NCI-H128 (cell line): ENCODE results near the gene ENDOD1.

Experiments used
- DNase-seq: peaks from one replicate; lab custom pipeline; 2025; ENCODE audit not compliant: unreplicated experiment; lab: John Stamatoyannopoulos, UW

The ENDOD1 gene

DNA sequence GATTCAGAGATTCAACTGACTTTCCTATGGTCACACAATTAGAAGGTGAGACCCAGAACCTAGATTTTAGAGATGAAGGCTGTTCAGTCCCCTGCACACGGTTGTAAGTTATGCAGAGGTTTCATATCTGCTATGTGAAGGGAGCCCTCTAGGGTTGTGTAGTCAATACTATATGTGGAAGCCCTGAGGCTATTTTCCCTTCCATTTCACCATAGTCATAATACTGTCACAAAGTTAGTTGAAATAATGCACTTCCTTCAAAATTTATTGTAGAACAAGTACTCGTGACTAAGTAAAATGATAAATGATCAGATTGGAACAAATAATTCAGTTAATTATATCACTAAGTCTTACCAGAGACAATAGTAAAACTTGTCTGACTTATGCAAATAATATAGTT lies 48.8 kb downstream of the ENDOD1 start:
- DNase-seq: no peak

DNA sequence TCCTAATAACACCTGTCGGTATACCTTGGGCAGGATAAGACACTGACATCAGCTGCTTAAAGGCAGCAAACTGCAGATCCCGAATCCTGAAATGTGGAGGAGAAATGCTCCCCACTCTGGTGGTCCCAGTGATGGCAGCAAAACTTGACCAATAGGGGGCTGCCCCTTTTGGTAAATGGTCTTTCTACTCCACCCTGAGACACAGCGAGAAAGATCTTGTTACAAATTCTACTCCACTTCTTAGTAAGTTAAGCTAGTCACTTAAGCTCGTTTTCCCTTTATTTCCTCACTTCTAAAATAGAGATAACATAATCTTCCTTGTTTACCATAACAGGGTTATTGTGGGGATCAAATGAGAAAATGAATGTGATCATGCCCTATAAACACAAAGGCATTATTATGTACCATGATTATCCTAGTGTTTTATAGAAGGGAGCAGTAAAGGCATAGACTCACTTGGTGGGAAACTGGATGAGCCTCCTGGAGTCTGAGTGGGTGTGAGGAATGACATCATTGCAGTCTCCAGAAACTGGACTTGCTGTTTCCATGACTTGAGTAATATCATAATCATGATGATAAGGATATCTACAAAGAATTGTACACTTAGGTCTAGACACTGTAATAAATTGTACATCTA lies 50.9 kb downstream of the ENDOD1 start:
- DNase-seq: no peak

DNA sequence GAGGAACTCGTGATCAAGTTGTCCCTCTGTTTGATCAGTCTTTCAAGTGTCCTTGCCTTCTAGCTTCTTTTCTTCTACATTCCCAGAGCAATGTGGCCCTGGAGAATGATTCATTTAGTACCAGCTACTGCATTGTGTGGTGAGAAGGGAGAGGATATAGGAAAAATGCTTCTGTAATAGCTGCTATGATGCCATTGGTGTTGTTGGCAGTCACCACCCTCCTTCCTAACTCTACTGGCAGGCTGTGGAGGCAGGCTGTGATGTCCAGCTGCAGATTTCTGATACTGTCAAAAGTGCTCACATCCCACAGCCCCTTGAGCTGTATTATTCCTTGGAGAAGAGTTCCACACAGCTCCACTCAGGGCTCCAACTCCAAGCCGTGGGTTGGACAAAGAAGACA lies 52.8 kb downstream of the ENDOD1 start:
- no peak for DNase-seq

DNA sequence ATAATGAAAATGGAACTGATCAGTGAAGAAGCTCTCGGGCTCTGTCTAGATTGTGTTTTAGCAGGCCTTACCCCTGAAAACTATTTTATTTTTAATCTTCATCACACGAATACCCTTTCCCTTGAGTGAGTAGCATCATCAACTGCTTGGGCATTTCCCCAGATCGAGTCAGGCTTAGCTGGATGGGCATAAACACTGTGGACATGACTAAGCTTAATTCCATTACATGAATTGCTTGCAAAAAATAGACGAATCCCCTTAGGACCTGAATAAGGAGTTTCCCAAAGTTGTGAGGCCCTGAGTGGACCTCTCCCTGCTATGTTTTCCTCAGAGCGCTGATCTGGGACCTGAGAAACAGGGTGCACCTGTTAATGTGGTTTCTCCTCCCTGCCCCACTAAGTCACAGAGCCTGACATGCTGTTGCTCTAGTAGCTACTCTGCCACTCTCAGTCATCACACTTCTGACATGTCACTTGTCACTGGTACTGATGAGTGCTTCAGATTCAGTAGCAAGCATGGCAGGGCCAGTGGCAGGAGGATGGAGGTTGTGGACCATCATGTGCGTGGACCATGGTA lies 53.5 kb downstream of the ENDOD1 start:
- DNase-seq: no peak

DNA sequence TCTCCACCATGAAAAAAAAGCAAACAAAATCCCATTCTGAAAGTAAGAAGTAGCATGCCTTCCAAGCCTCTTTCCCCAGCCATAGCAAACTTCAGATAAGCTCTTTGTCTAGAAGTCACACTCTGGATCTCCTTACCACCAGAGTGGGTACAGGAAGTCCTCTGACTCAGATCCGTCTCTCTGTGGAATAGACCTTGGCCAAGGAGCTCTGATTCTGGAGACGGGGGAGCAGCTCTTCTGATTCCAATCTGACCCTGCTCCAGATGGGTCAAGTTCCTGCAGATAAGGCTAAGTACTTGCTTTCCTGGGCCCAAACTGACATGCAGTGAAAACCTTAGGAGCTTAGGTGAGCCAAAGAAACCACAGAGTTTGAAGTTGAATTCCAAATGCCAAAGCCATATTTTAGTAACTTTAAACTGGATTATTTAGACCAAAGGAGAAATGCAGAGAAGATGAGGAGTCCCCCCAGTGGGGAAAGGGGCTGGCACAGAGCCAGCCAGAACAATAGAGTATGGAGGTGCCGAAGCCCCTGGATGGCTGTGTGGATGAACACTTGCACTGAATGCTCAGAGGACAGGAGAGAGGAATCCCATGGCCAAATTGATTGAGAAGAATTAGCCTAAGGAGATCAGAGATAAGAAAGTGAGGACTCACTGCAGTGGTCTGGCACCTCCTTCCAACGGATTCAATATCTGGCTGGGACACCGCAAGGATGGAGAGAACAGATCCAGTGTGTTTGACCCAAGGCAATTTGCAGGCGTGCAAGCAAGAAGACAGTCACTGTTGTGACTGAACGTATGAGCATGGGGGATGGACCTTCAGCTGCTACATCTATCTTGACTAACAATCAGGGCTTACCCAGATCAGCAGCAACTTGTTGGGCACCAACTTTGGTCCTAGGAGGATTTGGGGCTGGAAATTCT lies 54.9 kb downstream of the ENDOD1 start:
- DNase-seq: no peak

DNA sequence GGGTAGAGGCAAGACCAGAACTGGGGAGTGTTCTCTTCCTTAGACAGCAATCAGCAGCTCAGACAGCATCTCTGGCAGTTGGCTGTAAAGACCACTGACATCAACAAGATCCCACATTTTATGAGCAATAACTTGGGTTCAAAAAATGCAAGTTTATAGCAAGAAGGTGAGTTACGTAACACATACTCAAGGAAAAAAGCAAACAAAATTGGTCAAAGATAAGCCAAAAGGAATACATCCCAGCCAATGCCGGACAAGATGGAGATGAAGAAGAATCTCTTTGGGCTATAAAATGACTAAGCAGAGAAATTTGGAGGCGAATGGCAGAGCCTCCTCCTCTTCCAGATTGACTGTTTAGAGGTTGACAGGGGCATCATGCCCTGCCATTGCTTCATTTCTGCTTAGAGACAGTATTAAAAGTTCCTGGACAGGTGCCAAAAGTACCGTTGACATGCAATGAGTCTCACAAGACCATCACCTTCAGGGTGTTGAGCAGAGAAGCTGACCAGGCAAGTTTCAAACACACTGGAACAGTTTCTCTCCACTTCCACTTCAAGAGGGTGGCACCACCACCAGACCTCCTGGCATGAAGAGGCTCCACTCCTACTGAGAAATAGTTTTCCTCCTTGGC lies 55.9 kb downstream of the ENDOD1 start:
- DNase-seq: no peak

DNA sequence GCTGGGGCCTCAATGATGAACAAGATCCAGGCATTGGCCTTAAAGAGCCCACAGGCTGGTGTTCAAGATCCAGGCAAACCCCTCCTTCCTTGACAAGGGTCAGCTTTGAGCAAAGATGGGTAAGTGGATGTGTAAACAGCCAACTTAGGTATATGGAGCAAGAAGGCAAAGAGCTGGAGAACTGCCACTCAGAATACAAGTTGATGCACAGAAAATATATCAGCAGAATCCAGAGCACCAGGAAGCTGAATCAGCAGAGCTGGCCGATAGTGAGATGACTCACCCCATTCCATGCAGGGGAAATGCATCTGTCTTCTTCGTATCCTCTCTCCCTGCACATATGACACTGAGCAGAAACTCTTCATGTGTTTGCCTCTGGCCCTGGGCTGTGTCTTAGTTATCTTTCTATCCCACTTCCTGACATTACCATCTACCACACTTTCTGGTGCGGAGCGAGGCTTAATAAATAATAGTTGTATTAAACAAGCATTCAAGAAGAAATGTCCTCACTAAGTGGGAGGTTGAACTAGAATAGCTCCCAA lies 57.8 kb downstream of the ENDOD1 start:
- no peak for DNase-seq

DNA sequence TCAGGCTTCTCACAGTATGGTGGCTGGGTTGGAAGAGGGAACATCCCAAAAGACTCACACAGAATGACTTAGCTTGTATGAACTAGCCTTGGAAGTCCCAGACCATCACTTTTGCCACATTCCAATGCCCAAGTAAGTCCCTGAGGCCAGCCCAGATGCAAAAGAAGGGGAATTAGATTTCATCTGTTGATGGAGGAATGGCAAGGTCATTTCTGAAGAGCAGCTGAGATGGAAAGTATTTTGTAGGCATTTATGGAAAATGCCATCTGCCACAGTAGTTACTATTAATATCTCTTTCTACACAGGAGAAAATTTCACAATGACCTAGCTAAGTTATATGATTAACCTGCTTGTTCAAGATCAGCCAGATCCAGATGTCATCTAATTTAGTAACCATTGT lies 58.8 kb downstream of the ENDOD1 start:
- DNase-seq: no peak

DNA sequence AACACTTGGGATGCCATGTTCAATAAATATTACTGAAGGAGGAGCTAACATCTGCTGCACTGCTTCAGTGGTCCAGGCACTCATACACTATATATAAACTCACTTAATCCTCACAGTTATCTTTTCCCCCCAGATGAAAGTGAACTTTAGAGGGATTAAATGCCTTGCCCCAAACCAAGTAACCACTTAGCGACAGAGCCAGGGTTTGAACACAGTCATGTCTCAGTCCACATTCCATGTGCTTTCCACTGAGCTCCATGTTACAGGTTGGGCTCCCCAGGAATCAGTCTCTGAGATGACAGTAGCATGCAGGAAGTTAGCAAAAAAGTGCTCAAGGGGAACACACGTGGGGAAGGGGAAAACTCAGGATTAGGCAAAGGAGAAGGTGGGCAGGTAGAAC lies 59.3 kb downstream of the ENDOD1 start:
- DNase-seq: no peak

DNA sequence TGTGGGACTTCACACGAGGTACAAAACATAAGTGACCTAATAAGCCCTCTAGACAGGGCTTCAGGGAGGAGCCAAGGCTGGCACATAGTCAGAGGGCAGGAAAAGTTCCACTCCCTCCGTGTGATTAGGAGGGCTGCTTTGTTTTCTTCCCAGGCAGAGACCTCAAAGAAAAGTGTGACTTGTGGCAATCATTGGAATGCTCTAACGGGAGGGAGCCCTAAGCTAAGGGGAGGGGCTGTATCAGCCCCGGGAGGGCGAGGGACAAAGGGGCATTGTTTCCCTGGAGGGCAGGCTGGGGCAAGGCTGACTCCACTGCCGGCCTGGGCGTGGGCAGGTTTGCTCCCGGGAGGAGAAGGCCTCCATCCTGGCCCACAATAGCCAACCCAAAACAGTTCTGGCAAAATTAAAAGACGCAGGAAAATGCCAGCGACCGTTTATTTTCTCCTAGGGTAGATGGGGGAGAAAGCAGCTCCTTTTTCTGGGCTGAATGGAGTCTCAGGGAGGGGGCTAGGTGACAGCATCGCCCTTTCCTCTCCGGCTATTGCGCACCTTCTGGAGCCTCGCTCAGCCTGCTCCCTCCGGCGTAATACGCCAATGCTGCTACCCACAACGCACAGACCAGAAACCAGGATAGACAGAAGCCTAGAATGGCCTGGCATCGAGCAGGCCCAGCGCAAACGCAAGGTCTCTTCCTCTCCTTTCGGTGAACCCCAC lies 60.2 kb downstream of the ENDOD1 start:
- no peak for DNase-seq

DNA sequence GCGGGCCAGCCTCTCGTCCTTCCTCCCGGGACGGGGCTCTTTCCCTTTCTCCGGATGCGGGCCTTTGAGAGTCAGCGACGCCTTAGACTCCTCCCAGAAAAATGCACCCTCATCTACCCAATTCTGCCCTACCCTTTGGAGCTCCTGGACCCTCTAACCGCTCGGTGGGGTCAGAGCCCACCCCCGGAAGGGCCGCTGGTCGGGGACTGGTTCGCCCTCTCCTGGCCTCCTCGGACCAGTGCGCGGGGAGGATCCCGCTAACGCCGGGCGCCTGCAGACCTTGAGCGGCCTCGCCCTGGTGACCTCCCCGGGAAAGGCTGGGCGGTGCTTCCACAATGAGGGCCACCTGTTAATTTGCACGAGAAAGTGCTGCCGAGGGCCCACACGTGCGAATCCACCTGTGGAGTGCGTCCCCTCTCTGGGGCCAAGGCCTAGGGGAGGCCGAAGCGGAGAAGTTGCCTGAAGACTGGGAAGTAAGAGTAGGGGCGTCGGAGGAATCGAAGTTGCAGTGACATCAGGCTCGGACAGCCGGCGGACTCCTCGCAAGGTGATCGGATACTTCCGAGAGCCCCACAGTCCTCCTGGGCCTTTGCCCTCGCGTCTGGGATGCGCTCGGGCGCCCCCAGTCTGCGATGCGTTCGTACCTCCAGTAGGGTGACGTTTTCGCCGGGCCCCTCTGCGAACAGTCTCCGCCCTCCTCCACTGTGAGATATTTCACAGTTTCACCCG lies 61.5 kb downstream of the ENDOD1 start:
- DNase-seq: peak; percentile 78

DNA sequence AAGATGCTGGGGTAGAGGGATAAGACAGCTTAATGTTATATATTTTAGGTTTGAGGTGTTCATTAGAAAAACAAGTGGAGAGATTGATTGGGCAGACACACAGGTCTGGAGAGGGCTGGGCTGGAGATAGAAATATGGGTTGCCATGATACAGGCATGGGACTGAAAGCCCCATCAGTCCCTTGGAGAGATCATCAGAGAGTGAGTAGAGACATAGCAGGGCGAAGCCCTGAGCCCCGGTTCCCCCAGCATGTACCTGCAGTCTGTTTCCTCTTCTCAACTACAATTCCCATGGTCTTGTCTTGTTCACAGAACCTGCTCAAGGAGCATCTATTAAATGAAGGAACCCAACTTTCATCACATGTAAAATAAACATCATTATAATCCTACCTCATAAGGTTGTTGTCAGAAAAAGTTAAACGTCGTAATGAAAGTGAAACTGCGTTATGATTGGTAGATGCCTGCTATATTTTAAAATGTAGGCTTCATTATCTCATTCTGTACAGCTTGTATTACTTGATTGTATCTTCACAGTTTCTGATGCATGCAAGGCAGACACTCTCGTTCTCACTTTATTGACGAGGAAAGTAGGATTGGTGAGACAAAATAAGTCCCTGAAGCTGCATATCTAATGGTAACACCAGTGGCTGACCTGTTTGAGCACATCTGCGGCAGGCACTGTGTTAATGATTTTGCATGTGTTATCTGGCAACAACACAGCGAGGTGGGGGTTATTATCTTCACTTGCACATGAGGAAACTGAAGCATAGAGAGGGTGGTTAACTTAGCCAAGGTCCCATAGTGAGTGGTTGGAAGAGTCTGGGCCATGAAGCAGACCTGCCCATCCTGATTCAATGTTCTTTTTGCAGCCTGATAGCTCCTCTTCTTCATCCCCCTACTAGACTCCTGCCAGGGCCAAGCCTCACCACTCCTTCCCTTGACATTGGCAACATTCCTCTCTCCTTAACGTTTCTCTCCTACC lies 63.5 kb downstream of the ENDOD1 start:
- no peak for DNase-seq

DNA sequence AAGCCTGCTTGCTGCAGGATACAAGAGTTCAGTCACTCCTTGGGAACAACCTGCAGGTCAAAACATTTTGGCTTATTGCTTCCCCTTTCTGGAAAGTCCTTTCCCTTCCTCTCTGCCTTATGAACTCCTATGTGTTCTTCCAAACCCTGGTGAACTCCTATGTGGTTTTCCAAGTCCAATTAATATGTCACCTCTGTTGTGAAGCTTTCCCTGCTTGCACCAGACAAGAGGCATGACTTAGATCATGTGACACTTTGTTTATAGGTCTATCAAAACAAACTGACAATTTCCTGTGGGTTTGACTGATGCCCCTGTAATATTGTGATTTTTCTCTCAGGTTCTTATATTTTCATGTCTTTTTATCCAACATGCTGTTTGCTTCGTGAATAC lies 64.2 kb downstream of the ENDOD1 start:
- no peak for DNase-seq

DNA sequence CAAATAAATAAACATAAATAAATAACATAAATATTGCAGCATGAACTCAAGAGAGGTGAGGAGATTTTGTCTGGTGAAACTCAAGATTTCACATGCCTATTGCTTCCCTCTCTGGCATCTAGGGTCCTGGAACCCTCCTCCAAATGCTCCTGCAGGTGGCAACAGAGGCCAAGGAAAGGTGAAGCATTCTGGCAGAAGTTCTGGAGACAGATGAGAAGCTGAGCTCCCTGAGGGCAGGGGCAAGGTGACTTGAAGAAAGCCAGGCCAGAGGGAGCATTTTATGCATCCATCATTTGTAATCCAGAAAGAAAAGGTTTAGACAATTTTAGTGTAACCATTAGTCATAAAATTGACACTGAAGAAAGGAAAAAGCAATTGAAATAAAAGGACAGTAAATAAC lies 64.9 kb downstream of the ENDOD1 start:
- peak; percentile 51 for DNase-seq

DNA sequence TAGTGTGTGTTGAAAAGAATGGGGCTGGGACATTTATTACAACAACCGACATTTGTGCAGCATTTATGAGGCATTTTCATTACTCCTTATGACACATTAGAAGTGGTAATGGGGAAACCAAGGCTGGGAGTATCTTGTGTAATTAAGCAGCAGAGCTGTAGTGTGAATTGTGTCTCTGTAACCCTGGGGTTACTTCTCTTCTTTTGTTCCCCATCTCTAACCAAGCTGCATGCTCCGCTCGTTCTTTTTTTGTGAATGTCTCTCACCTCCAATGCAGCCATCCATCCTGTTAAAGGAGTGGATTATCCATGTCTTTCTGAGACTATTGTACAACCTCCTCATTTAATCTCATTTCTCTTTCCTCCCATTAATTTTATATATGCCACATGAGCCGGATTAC lies 65.7 kb downstream of the ENDOD1 start:
- no peak for DNase-seq

DNA sequence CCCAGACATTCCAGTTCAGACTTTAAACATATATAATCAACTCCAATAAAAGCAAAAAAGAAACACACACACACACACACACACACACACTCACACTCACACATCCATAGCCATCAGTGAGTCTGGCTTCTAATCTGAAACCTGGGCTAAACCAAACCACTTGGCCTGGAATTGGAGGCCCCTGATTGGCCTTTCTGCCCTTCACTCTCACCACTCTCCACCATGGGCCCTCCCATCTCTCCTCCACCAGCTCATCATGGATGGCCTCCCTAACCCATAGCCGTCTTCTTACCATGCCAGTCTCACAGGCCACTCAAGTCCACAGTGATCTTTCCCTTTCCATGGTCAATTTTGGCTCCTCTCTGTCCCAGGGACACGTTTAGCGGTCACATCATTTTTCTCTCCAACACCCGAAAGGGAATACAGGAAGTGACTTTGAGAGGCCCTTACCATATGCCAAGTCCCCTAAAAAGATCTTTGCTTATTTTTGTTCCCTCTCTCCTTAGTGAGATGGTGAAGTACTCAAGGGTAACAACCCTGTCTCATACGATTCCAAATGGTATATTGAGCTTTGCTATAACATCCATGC lies 66.6 kb downstream of the ENDOD1 start:
- DNase-seq: no peak

DNA sequence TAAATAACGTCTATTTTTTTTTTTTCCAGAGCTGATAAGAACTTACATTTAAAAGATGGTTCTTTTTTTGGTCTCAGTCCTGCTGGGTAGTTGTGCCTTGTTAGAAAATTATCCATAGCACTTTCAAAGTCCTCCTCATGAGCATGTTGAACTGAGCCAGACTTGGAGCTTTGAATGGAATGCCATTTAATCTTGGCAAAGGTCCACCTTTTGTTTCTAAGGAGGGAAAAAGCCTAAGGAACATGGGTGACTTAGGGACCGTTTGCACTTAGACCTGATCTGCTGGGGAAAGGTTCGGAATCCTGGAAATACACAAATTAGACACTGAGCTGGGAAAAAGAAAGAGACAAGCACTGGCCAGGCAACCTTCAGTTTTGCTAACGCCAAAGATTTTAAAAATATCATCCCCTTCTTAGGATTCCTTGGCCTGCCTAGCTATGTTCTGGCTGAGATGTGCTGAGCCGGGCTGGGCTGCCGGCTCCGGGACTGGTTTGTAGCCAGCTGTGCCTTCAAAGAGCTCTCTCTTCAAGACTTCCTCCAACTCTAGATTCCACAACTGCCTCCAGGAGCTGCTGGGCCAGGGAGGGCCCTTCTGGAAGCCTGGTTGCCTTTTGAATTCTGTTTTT lies 67.4 kb downstream of the ENDOD1 start:
- no peak for DNase-seq

DNA sequence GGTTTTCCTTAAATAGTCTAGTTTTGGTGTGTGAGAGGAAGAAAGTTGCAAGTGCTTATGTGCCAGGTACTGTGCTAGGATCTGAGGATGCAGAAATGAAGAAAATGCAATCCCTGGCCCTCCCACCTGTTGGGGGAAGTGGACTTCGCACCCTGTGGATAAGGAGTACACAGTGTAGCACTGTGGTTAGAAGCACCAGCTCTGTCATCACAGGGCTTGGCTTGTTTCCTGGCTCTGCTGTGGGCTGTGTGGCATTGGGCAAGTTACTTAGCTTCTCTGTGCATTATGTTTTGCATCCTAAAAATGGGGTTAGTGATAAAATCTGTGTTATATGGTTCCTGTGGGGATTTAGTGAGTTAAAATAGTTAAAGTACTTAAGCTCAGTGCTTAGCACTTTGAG lies 68.2 kb downstream of the ENDOD1 start:
- DNase-seq: no peak
